HG03342 (cell line): ENCODE data around the gene DRAXIN.
A peak's percentile ranks its signal among the peaks of the same experiment; 100 is the strongest.

ENCODE experiments used
- ATAC-seq: cut with Tn5 transposase; IDR thresholded peaks from one replicate; pipeline ENCODE4 v1.9.1; 2021; ENCODE audit warnings: mild to moderate bottlenecking, moderate library complexity; ENCODE audit not compliant: unreplicated experiment

DRAXIN gene

DNA sequence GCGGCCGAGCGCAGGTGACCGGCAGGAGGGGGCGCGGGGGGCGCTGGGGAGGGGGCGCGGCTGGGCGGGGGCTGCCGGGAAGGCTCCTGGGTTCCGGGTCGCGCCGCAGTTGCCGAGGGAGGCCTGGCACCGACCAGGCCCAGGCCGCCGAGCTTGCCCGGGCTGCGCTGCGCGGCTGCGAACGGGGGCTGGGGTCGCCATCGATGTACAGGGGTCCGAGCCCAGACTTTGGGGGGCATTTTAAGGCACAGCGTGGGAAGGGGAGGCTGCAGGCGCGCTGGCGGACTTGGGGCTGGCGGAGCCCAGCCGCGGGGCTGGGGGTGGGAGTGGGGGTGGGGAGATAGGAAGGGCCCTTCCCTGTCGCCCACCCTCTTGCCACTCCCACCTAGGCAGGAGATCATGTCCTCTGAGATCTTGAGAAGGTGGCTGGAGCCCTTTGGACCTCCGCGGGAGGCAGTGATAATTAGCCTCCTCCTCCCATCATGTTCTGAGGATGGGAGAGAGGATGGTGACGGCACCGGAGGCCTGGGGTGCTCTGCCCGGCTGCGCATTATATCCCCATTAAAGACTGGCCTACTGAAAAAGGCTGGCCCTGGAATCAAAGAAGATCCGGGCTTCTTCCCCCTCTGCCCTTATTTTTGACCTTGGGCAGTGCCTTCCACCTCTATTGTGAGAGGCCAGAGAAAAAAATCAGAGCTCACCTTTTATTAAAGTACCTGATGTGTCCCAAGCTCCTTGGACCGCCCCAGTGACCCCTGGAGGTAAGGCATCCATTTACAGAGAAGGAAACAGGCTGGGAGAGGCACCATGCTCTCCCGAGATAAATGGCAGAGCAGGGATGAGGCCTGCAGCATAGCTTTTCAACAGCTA lies 36.3 kb upstream of the DRAXIN start:
- peak; percentile 20 for ATAC-seq

GRCh38 chr1:11657654-11658053 lies 33.9 kb upstream of the DRAXIN start:
- no peak for ATAC-seq

DNA sequence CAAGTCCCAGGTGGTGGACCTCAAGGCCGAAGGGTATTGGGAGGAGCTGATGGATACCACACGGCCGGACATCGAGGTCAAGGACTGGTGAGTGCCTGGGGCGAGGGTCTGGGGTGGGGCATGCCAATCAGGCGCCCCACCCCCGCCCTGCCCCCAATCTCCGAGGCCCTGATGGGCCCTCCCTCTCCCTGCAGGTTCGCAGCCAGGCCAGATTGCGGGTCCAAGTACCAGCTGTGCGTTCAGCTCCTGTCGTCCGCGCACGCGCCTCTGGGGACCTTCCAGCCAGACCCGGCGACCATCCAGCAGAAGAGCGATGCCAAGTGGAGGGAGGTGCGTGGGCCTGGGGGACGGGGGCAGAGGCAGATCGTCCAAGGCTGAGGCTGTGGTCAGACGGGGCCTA lies 33.0 kb upstream of the DRAXIN start:
- ATAC-seq, result no peak

- no peak for ATAC-seq
These were observed 31.8 kb upstream of the DRAXIN start for GRCh38 chr1:11659748-11660147.

GRCh38 chr1:11661103-11661502 lies 30.4 kb upstream of the DRAXIN start:
- no peak for ATAC-seq

DNA sequence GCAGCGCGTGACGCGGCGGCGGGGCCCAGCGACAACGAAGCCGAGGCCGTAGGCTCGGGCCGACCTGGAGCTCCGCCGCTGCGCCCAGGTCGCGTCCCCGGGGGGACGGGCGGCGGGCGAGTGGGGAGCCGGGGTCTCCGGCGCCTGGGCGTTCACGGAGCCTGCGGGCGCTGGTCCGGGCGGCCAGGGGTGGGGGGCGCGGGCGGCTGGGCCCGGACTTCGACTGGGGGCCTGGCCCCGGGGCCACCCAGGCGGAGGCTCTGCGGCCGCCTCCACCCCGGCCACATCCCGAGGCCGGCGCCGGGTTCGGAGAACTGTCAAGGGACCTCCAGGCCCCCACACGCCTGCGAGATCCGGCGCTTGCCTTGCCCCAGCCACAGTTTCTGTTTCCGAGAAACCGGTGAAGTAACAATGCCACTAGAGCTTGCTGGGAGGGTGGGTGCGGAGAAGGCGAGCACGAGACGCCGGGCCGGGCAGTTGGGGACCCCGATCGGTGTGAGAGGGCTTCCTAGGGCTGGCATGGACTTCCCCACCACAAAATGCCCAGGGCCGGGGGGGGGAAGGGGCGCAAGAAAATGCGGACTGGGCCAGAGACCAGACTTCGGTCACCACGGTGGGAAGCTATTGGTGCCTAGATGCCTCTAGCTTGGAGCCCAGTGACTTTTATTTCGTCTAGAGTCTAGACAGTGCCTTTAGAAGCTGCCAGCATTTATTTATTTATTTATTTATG lies 27.0 kb upstream of the DRAXIN start:
- peak; percentile 44 for ATAC-seq

DNA sequence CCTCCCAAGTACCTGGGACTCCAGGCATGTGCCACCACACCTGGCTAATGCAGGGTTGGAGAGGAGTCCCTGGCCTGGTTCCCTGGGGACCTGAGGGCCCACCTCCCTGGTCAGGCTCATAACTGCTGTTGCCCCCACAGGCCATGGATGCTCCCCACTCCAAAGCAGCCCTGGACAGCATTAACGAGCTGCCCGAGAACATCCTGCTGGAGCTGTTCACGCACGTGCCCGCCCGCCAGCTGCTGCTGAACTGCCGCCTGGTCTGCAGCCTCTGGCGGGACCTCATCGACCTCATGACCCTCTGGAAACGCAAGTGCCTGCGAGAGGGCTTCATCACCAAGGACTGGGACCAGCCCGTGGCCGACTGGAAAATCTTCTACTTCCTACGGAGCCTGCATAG lies 23.0 kb upstream of the DRAXIN start:
- no peak for ATAC-seq

- no peak for ATAC-seq
These were observed 20.8 kb upstream of the DRAXIN start for GRCh38 chr1:11670747-11671146.

DNA sequence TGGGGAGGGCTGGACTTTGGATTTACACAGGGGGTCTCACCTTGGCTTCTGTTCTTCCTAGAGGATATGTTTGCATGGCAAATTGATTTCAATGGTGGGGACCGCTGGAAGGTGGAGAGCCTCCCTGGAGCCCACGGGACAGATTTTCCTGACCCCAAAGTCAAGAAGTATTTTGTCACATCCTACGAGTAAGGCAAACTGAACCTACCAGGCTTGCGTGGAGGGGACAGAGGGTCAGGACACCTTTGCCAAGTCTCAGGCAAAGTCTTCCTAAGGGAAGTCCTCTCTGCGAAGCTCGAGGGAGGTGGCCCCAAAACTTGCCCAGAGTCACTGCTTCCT lies 20.3 kb upstream of the DRAXIN start:
- ATAC-seq, result no peak

GRCh38 chr1:11671544-11672286 lies 19.8 kb upstream of the DRAXIN start:
- no peak for ATAC-seq

GRCh38 chr1:11673089-11673769 lies 18.3 kb upstream of the DRAXIN start:
- no peak for ATAC-seq

DNA sequence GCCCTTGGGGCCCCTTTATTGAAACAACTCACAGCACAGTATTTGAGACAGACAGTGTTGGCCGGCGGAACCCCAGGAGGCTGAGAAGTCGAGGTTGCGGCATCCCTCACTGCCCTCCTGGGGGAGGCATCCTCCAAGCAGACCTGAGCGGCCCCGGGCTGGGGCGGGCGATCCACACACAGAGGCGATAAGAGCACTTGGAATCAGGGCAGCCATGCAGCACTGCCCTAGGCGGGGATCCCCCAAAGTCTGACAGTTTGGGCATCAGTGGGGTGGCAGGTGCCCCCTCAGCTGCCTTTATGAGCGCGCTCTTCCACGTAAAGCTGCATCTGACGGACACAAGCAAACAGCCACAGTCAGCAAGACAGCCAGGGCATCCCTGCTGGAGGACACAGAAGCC lies 17.0 kb upstream of the DRAXIN start:
- no peak for ATAC-seq

- no peak for ATAC-seq
These were observed 16.2 kb upstream of the DRAXIN start for GRCh38 chr1:11675325-11675724.

DNA sequence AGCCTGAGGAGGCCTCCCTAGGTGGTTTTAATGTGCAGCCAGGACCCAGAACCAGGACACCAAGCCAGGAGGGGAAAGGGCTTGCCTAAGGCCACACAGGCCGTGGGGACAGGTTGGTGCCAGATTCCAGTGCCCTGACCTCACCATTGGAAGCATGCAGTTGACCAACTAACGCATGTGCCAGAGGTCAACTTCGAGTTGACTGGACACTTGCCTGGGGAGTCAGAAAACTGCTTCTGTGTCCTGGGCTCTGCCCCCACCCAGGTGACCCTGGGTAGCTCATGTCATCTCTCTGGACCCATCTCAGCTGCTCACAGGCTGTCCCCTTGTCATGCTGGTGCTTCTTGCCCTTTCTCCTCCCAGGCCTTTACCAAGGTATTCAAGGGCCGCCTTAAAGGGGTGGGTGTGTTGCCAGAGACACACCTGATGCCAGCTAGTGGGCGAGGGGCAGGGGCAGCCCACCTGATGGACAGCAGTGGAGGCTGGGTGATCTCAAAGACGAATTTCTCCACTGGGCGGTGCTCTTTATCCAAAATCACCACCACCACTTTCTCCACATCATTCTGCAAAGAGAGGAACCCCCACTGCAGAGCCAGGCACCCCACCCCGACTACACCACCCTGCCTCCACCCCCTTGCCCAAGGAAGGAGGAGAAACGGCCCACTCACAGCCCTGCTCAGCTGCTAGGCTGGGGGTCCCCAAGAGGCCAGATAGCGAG lies 15.0 kb upstream of the DRAXIN start:
- ATAC-seq, result no peak

GRCh38 chr1:11678442-11678841 lies 13.1 kb upstream of the DRAXIN start:
- no peak for ATAC-seq

- peak; percentile 20 for ATAC-seq
These were observed 11.0 kb upstream of the DRAXIN start for GRCh38 chr1:11680270-11681070.

GRCh38 chr1:11681071-11681771 lies 10.3 kb upstream of the DRAXIN start, which contains the start of gene MAD2L2:
Gene MAD2L2 (minus strand): TSS chr1:11681148. CDS start chr1:11680601, 547 bp downstream.
- peak; percentile 78 for ATAC-seq

DNA sequence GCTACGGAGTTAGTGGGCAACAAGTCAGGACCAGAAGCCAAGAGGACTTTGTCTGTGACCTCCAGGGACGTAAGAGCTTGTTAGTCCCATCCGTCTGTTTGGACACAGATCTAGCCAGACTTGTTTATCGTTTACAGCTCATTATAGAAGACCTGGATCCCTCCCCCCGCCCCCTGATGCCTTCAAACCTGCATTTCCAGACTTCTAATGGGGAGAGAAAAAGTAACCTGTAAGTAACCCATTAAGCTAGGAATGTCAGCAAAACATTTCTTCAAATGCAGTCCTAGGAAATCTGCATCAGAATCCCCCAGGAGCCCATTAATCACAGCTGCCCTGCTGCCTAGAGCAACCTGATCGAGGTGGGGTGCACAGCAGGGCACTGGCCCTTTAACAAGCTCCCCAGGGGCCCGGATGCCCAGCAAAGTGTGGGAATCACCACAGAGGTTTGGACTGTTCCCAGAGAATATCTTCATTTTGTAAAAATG lies 9.2 kb upstream of the DRAXIN start:
- ATAC-seq, result no peak

DNA sequence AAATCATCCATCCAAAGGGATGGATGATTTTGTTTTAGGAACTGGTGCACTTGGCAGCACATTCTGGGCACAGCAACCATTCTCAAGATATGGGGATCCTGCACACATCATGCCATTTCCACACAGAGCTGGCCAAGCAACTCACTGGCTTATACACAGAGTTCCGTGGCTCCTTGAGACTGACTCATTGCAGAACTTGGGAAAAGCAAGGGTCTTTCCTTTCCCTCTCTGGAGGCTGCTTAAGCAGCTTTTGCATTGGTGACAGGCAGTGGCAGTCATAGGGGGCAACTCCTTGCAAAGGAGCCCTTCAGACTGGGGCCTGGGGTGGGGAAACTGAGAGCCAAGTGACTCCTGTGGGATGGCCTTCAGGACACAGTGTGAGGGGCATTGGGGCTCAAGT lies 8.7 kb upstream of the DRAXIN start:
- no peak for ATAC-seq
